ENCODE data around the gene CYB5A. TPM values are rescaled to one million over a fixed set of nuclear protein-coding genes. Genes with fewer than 3 reads are reported as not detected.
A peak's percentile ranks its signal among the peaks of the same experiment; 100 is the strongest.
"Not testable (repeated sequence)": the region's sequence is repeated elsewhere in the genome, so short reads cannot be mapped to it uniquely, and the experiment has no call there.

CYB5A gene
- total and polyA plus RNA-seq, 2 donors = 84.3 to 220 TPM

- no peak for DNase-seq (ENCODE audit: extremely low spot score)
- WGBS = 46% methylated on average over 3 of the region's 3 CpGs
- Histone ChIP-seq H3K36me3 (ENCODE audit: insufficient read depth) (no peaks in the 10 kb centered on the region), H3K27ac (ENCODE audit: low read depth) (no peak overlapping the region), H3K4me3 (ENCODE audit: low read depth, low read length) (no peak overlapping the region), H3K4me1 (ENCODE audit: insufficient read depth) (peaks cover 2% of the 10 kb centered on the region)
Observed at GRCh38 chr18:74289137-74289536, 2.6 kb downstream of the CYB5A start.

GRCh38 chr18:74288730-74289129 lies 3.0 kb downstream of the CYB5A start:
- Histone ChIP-seq H3K36me3 (ENCODE audit: insufficient read depth) (no peaks in the 10 kb centered on the region), H3K4me1 (ENCODE audit: insufficient read depth) (peaks cover 2% of the 10 kb centered on the region), H3K4me3 (ENCODE audit: low read depth, low read length) (no peak overlapping the region), H3K27ac (ENCODE audit: low read depth) (no peak overlapping the region)
- 55% methylated on average over 9 of the region's 9 CpGs for WGBS
- no peak for DNase-seq (ENCODE audit: extremely low spot score)

GRCh38 chr18:74288041-74288440 lies 3.7 kb downstream of the CYB5A start:
- peaks cover 2% of the 10 kb centered on the region for H3K4me1 ChIP-seq (ENCODE audit: insufficient read depth)

GRCh38 chr18:74286856-74287255 lies 4.9 kb downstream of the CYB5A start:
- Histone ChIP-seq H3K27ac (ENCODE audit: low read depth) (no peak overlapping the region), H3K36me3 (ENCODE audit: insufficient read depth) (no peaks in the 10 kb centered on the region), H3K4me3 (ENCODE audit: low read depth, low read length) (no peak overlapping the region), H3K4me1 (ENCODE audit: insufficient read depth) (peaks cover 4% of the 10 kb centered on the region)
- DNase-seq (ENCODE audit: extremely low spot score) = no peak
- 91% methylated on average over 2 of the region's 2 CpGs for WGBS

More at GRCh38 chr18:74288041-74288440, 3.7 kb downstream of the CYB5A start:
- H3K36me3 ChIP-seq (ENCODE audit: insufficient read depth) = no peaks in the 10 kb centered on the region
- 76% methylated on average over 5 of the region's 5 CpGs for WGBS
- H3K27ac ChIP-seq (ENCODE audit: low read depth) = no peak overlapping the region
- no peak for DNase-seq (ENCODE audit: extremely low spot score)
- H3K4me3 ChIP-seq (ENCODE audit: low read depth, low read length) = no peak overlapping the region

- Histone ChIP-seq H3K4me1 (ENCODE audit: insufficient read depth) (peaks cover 4% of the 10 kb centered on the region), H3K27ac (ENCODE audit: low read depth) (no peak overlapping the region)
Observed at GRCh38 chr18:74286106-74286855, 5.5 kb downstream of the CYB5A start.

GRCh38 chr18:74285583-74285982 lies 6.2 kb downstream of the CYB5A start:
- H3K36me3 ChIP-seq (ENCODE audit: insufficient read depth); DNase-seq (ENCODE audit: extremely low spot score); H3K4me3 ChIP-seq (ENCODE audit: low read depth, low read length); H3K4me1 ChIP-seq (ENCODE audit: insufficient read depth): not testable (repeated sequence)
- peak overlapping the region; percentile 38 for H3K27ac ChIP-seq (ENCODE audit: low read depth)
- WGBS = 79% methylated on average over 3 of the region's 3 CpGs

More at GRCh38 chr18:74286106-74286855, 5.5 kb downstream of the CYB5A start:
- Histone ChIP-seq H3K36me3 (ENCODE audit: insufficient read depth) (no peaks in the 10 kb centered on the region), H3K4me3 (ENCODE audit: low read depth, low read length) (no peak overlapping the region)
- WGBS = 85% methylated on average over 4 of the region's 4 CpGs
- DNase-seq (ENCODE audit: extremely low spot score) = no peak

GRCh38 chr18:74284980-74285355 lies 6.8 kb downstream of the CYB5A start:
- no peaks in the 10 kb centered on the region for H3K36me3 ChIP-seq (ENCODE audit: insufficient read depth)
- 88% methylated on average over 1 of the region's 1 CpG for WGBS
- no peak for DNase-seq (ENCODE audit: extremely low spot score)
- peaks cover 4% of the 10 kb centered on the region for H3K4me1 ChIP-seq (ENCODE audit: insufficient read depth)
- peak overlapping the region; percentile 70 for H3K27ac ChIP-seq (ENCODE audit: low read depth)
- H3K4me3 ChIP-seq (ENCODE audit: low read depth, low read length) = no peak overlapping the region

- Histone ChIP-seq H3K36me3 (ENCODE audit: insufficient read depth) (no peaks in the 10 kb centered on the region), H3K4me1 (ENCODE audit: insufficient read depth) (peaks cover 4% of the 10 kb centered on the region), H3K27ac (ENCODE audit: low read depth) (peak overlapping the region; percentile 70), H3K4me3 (ENCODE audit: low read depth, low read length) (no peak overlapping the region)
- 19% methylated on average over 11 of the region's 11 CpGs for WGBS
- DNase-seq (ENCODE audit: extremely low spot score) = peak; percentile 47
Observed at GRCh38 chr18:74284191-74284979, 7.4 kb downstream of the CYB5A start.

- DNase-seq (ENCODE audit: extremely low spot score) = no peak
- WGBS = 59% methylated on average over 10 of the region's 10 CpGs
- peaks cover 4% of the 10 kb centered on the region for H3K4me1 ChIP-seq (ENCODE audit: insufficient read depth)
Observed at GRCh38 chr18:74283646-74284045, 8.1 kb downstream of the CYB5A start.

GRCh38 chr18:74282755-74283554 lies 8.8 kb downstream of the CYB5A start:
- Histone ChIP-seq H3K4me3 (ENCODE audit: low read depth, low read length) (no peak overlapping the region), H3K36me3 (ENCODE audit: insufficient read depth) (no peaks in the 10 kb centered on the region), H3K27ac (ENCODE audit: low read depth) (peak overlapping the region; percentile 3), H3K4me1 (ENCODE audit: insufficient read depth) (peaks cover 4% of the 10 kb centered on the region)
- WGBS = 63% methylated on average over 10 of the region's 10 CpGs
- DNase-seq (ENCODE audit: extremely low spot score) = no peak

More at GRCh38 chr18:74283646-74284045, 8.1 kb downstream of the CYB5A start:
- H3K36me3 ChIP-seq (ENCODE audit: insufficient read depth) = no peaks in the 10 kb centered on the region
- no peak overlapping the region for H3K4me3 ChIP-seq (ENCODE audit: low read depth, low read length)
- no peak overlapping the region for H3K27ac ChIP-seq (ENCODE audit: low read depth)

- Histone ChIP-seq H3K4me3 (ENCODE audit: low read depth, low read length) (no peak overlapping the region), H3K4me1 (ENCODE audit: insufficient read depth) (peaks cover 4% of the 10 kb centered on the region), H3K36me3 (ENCODE audit: insufficient read depth) (no peaks in the 10 kb centered on the region), H3K27ac (ENCODE audit: low read depth) (peak overlapping the region; percentile 68)
- WGBS = 73% methylated on average over 12 of the region's 12 CpGs
- no peak for DNase-seq (ENCODE audit: extremely low spot score)
Observed at GRCh38 chr18:74281980-74282754, 9.6 kb downstream of the CYB5A start.

GRCh38 chr18:74281011-74281979 lies 10.5 kb downstream of the CYB5A start:
- Histone ChIP-seq H3K4me3 (ENCODE audit: low read depth, low read length) (no peak overlapping the region), H3K4me1 (ENCODE audit: insufficient read depth) (peaks cover 4% of the 10 kb centered on the region), H3K27ac (ENCODE audit: low read depth) (no peak overlapping the region), H3K36me3 (ENCODE audit: insufficient read depth) (no peaks in the 10 kb centered on the region)
- 65% methylated on average over 4 of the region's 4 CpGs for WGBS
- DNase-seq (ENCODE audit: extremely low spot score) = no peak

Data from urinary bladder (tissue), 4 donors.